DOHH2 (cell line): ENCODE results near the gene TMEM33.

Source experiments
- H3F3A ChIP-seq: fragments of 200-600 bp; sonication (generic), shearing (Covaris generic); 2 replicates; pipeline ENCODE4 v1.6.0; 2016; ENCODE audit warnings: antibody characterized with exemption, mild to moderate bottlenecking; ENCODE audit not compliant: control insufficient read depth, insufficient read depth
- H3K27ac ChIP-seq: fragments of 200-600 bp; sonication (generic); 2 replicates; pipeline ENCODE4 v1.5.1; 2014; ENCODE audit warnings: low read depth, mild to moderate bottlenecking, low read length, moderate library complexity
- H3K27me3 ChIP-seq: fragments of 200-600 bp; sonication (generic); 2 replicates; pipeline ENCODE4 v1.6.1; 2014; ENCODE audit warnings: mild to moderate bottlenecking, low read length, mixed read lengths; ENCODE audit not compliant: control insufficient read depth
- H3K36me3 ChIP-seq: fragments of 200-600 bp; sonication (generic); 2 replicates; pipeline ENCODE4 v1.6.1; 2014; ENCODE audit warnings: mild to moderate bottlenecking, low read length, moderate library complexity, mixed read lengths; ENCODE audit not compliant: control insufficient read depth
- H3K4me1 ChIP-seq: fragments of 200-600 bp; sonication (generic); 2 replicates; pipeline ENCODE4 v1.6.1; 2014; ENCODE audit warnings: mild to moderate bottlenecking, low read length, mixed read lengths; ENCODE audit not compliant: control insufficient read depth
- H3K4me2 ChIP-seq: fragments of 200-600 bp; sonication (generic); 2 replicates; pipeline ENCODE4 v1.6.0; 2014; ENCODE audit warnings: mild to moderate bottlenecking, low read length, moderate library complexity
- H3K4me3 ChIP-seq: fragments of 200-600 bp; sonication (generic); 2 replicates; pipeline ENCODE4 v1.5.1; 2014; ENCODE audit warnings: mild to moderate bottlenecking, low read length, mixed read lengths
- H3K79me2 ChIP-seq: fragments of 200-600 bp; sonication (generic); 2 replicates; pipeline ENCODE4 v1.6.1; 2014; ENCODE audit warnings: mild to moderate bottlenecking, low read length, mixed read lengths; ENCODE audit not compliant: control insufficient read depth
- H3K9me2 ChIP-seq: fragments of 200-600 bp; sonication (generic); replicated peaks from 2 replicates; pipeline ENCODE4 v1.6.1; 2014; ENCODE audit warnings: mild to moderate bottlenecking, low read length, mixed read lengths; ENCODE audit not compliant: control insufficient read depth
- H3K9me3 ChIP-seq: fragments of 200-600 bp; sonication (generic); 2 replicates; pipeline ENCODE4 v1.6.1; 2014; ENCODE audit warnings: antibody characterized with exemption, low read length, mixed read lengths; ENCODE audit not compliant: control insufficient read depth, insufficient read depth
- H4K20me1 ChIP-seq: fragments of 200-600 bp; sonication (generic); 2 replicates; pipeline ENCODE4 v1.6.0; 2014; ENCODE audit warnings: low read depth, mild to moderate bottlenecking, antibody characterized with exemption, low read length, moderate library complexity; ENCODE audit not compliant: control insufficient read depth, insufficient read depth
- CTCF ChIP-seq: fragments of 200-600 bp; sonication (generic); IDR thresholded peaks from one replicate; pipeline ENCODE4 v1.5.1; 2014; ENCODE audit warnings: antibody characterized with exemption, mild to moderate bottlenecking, low read depth, low read length; ENCODE audit not compliant: poor library complexity, severe bottlenecking
- EZH2phosphoT487 ChIP-seq: fragments of 200-600 bp; sonication (generic); IDR thresholded peaks from 2 replicates; pipeline ENCODE4 v1.6.1; 2017; ENCODE audit warnings: borderline replicate concordance, mild to moderate bottlenecking, antibody characterized with exemption, low read length, moderate library complexity, mixed read lengths

The TMEM33 gene

DNA sequence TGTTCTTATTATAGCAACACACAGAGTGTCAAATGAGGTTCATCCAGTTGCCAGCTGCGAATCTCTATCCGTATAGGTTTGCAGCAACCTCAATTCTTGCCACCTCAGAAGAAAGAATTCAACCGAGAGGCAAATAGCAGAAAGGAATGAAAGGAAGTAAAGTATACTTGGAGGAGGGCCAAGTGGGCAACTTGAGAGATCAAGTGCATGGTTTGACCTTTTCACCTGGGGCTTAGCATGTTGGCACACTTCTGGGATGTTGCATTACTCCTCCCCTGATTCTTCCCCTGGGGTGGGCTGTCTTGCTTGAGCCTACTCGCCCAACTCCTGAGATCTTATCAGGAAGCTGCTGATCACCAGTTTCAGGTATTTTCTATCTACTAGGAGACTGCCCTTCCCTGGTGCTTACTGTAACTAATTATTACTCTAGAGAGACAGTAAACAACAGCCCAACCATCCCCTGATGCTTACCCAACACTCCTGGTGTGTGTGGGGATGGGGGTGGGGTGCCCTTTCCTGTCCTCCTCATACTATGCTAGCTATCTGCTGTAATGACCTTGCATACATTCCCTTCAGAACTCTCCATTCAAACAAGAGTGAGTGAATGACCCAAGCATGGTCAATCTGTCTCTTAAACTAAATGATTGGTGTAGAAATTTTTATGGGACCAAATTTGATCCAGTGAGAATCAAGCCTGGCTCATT lies 7.3 kb upstream of the TMEM33 start:
- Histone ChIP-seq H3F3A (no peaks in the 10 kb centered on the region), H3K79me2 (no peaks in the 10 kb centered on the region), H3K4me1 (no peaks in the 10 kb centered on the region), H3K9me2 (no peaks in the 10 kb centered on the region), H3K4me2 (no peak overlapping the region), H3K4me3 (no peak overlapping the region), H3K27ac (no peak overlapping the region), H3K36me3 (no peaks in the 10 kb centered on the region), H4K20me1 (no peaks in the 10 kb centered on the region), H3K27me3 (0 out of 2 replicates have a peak, but pooled peaks cover 3% of the 10 kb centered on the region), H3K9me3 (no peaks in the 10 kb centered on the region)
- TF ChIP-seq CTCF (no peak), EZH2phosphoT487 (no peak)

- H3K79me2 ChIP-seq: peaks cover 9% of the 10 kb centered on the region
- H3K9me2 ChIP-seq: no peaks in the 10 kb centered on the region
- peaks cover 3% of the 10 kb centered on the region for H3K36me3 ChIP-seq
- no peak for TF ChIP-seq CTCF
- no peak for TF ChIP-seq EZH2phosphoT487
- H3K4me3 ChIP-seq: no peak overlapping the region
- H4K20me1 ChIP-seq: no peaks in the 10 kb centered on the region
- H3K27ac ChIP-seq: no peak overlapping the region
- no peak overlapping the region for H3K4me2 ChIP-seq
- 0 out of 2 replicates have a peak, but pooled peaks cover 3% of the 10 kb centered on the region for H3K27me3 ChIP-seq
- H3K4me1 ChIP-seq: peaks cover 7% of the 10 kb centered on the region
- H3K9me3 ChIP-seq: peaks cover 8% of the 10 kb centered on the region
- no peaks in the 10 kb centered on the region for H3F3A ChIP-seq
Measured at GRCh38 chr4:41930139-41930831, 4.9 kb upstream of the TMEM33 start.

DNA sequence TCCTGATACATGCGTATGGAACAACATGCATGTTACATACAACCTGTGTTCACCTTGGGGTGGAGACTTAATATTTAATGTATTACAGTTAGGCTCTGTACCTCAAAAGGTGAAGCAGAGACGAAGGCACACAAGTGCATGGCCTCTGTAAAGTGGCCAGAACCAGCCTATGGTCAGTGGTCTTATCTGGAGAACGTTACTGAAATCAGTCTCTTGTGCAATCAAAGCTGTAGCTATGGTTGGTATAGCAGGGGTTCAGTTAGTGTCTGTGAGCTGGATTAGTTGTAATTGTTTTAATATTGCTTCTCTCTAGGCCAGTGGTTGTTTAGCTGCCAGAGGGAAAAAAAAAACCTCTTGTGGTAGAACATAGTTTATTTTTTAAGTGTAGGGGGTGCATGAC lies 2.2 kb upstream of the TMEM33 start:
- Histone ChIP-seq H3K4me1 (peaks cover 28% of the 10 kb centered on the region), H3K9me2 (no peaks in the 10 kb centered on the region), H3K4me3 (no peak overlapping the region), H3K4me2 (no peak overlapping the region), H3K27me3 (no peaks in the 10 kb centered on the region), H3K36me3 (peaks cover 27% of the 10 kb centered on the region), H3K9me3 (peaks cover 8% of the 10 kb centered on the region), H3K79me2 (peaks cover 36% of the 10 kb centered on the region), H3F3A (no peaks in the 10 kb centered on the region), H4K20me1 (peaks cover 9% of the 10 kb centered on the region), H3K27ac (no peak overlapping the region)
- TF ChIP-seq EZH2phosphoT487 (no peak), CTCF (no peak)
